GM18861 (cell line): Measurements from ENCODE around the gene RCOR3.
"Not testable (repeated sequence)": the region's sequence is repeated elsewhere in the genome, so short reads cannot be mapped to it uniquely, and the experiment has no call there.

Source experiments
- ATAC-seq: cut with Tn5 transposase; IDR thresholded peaks from one replicate; pipeline ENCODE4 v1.9.1; 2021; ENCODE audit not compliant: unreplicated experiment

Gene RCOR3

GRCh38 chr1:211258756-211259637 lies at the start of gene RCOR3:
TSS of gene RCOR3 (plus strand) at chr1:211259366. CDS start at chr1:211259561, 195 bp downstream.
- peak; percentile 62 for ATAC-seq

- ATAC-seq, result no peak
These were observed 49.1 kb upstream of the RCOR3 start for GRCh38 chr1:211210052-211210451.

DNA sequence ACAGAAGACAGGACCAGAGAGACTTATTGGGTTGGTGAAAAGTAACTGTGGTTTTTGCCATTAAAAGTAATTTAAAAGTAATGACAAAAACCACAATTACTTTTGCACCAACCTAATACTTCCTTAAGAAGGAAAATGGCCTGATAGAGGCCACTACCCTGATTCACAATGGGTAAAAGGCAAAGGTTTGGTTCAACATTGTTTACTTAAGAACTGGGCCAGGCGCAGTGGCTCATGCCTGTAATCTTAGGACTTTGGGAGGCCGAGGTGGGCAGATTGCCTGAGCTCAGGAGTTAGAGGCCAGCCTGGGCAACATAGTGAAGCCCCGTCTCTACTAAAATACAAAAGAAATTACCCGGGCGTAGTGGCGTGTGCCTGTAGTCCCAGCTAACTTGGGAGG lies 48.2 kb upstream of the RCOR3 start:
- no peak for ATAC-seq

DNA sequence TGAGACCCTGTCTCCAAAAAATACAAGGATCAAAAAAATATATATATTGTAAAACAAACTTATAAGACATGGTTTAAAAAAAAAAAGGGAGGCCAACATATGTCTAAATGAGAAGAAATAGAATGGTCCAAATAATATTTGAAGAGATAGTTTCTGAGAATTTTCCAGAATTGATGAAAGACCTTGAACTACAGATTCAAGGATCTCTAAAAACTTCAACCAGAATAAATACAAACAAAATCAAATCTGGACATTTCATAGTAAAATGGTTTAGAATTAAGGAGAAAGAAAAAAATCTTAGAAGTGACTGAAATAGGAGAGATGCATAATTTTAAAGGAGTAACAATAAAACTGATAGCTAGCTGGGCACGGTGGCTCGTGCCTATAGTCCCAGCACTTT lies 45.5 kb upstream of the RCOR3 start:
- ATAC-seq, result no peak

DNA sequence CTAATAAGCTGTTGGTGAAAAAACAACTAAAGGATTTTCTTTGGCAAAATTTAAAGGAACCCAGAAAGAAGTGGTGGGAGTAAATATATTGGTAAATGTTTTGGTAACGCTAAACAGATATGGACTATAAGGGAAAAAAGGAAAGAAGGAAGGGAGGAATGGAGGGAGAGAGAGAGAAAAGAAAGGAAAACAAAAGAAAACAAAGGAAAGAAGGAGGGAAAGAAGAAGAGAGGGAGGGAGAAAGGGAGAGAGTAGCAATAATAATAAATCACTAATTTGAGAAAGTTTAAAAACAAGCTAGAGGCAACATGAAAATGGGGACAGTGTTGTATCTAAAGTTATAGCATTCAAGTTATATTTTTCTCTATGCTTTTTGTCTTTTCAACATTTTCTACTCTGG lies 43.6 kb upstream of the RCOR3 start:
- ATAC-seq, result no peak

- no peak for ATAC-seq
These were observed 41.8 kb upstream of the RCOR3 start for GRCh38 chr1:211217392-211217791.

DNA sequence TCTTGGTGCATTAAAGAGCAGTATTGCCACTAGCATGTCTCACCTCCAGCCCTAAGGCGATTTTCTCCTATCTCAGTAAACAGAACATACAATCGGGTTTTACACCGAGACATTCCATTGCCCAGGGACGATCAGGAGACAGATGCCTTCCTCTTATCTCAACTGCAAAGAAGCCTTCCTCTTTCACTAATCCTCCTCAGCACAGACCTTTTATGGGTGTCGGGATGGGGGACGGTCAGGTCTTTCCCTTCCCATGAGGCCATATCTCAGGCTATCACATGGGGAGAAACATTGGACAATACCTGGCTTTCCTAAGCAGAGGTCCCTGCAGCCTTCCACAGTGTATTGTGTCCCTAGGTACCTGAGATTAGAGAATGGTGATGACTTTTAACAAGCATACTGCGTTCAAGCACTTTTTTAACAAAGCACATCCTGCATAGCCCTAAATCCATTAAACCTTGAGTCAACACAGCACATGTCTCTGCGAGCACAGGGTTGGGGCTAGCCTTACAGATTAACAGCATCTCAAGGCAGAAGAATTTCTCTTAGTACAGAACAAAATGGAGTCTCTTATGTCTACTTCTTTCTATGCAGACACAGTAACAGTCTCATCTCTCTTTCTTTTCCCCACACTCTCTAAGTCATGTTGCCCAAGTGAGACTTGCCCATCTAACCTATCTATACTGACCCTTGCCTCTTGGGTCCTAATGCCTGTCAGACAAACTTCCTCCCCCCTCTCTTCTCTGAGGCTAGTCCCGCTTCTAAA lies 36.5 kb upstream of the RCOR3 start:
- ATAC-seq, result not testable (repeated sequence)

DNA sequence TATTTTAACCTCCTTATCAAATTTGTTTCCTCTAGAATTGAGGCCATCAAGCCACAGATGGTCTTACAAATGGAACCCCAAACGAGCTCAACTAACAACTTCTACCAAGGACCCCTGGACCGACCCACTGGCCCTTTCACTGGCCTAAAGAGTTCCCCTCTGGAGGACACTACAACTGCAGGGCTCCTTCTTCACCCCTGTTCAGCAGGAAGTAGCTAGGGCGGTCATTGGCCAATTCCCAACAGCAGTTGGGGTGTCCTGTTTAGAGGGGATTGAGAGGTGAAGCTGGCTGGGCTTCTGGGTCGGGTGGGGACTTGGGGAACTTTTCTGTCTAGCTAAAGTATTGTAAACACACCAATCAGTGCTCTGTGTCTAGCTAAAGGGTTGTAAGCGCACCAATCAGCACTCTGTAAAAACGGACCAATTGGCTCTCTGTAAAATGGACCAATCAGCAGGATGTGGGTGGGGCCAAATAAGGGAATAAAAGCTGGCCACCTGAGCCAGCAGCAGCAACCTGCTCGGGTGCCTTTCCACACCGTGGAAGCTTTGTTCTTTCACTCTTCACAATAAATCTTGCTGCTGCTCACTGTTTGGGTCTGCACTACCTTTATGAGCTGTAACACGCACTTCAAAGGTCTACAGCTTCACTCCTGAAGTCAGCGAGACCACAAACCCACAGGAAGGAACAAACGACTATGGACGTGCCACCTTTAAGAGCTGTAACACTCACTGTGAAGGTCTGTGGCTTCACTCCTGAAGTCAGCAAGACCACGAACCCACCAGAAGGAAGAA lies 30.4 kb upstream of the RCOR3 start:
- not testable (repeated sequence) for ATAC-seq

- ATAC-seq, result no peak
These were observed 29.8 kb upstream of the RCOR3 start for GRCh38 chr1:211229365-211229759.

- ATAC-seq, result no peak
These were observed 27.3 kb upstream of the RCOR3 start for GRCh38 chr1:211231873-211232272.

DNA sequence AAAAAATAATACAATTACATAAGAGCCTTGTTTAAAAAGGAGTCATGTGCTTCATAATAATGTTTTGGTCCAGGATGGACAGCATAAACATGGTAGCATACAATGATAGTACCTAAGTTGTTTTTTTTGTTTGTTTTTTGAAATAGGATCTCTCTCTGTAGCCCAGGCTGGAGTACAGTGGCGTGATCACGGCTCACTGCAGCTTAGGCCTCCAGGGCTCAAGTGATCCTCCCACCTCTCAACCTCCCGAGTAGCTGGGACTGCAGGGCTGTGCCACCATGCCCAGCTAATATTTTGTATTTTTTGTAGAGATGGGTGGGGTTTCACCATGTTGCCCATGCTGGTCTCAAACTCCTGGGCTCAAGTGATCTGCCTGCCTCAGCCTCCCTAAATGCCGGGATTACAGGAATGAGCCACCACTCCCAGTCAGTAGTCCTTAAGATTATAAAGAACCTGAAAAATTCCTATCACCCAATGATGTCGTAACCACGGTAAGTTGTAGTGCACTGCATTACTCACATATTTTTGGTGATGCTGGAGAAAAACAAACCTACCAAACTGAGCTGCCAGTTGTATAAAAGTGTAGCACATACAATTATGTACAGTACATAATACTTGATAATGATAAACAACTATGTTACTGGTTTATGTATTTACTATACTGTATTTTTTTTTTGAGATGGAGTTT lies 22.4 kb upstream of the RCOR3 start:
- ATAC-seq, result no peak

DNA sequence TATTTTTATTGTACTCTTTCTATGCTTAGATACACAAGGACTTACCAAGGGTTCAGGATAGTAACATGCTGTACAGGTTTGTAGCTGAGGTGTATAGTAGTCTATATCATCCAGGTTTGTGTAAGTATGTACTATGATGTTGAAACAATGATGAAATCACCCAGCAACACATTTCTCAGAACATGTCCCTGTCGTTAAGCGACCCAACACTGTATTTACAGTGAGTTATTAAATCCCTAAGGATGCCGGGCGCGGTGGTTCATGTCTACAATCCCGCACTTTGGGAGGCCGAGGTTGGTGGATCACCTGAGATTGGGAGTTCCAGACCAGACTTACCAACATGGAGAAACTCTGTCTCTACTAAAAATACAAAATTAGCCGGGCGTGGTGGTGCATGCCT lies 21.6 kb upstream of the RCOR3 start:
- ATAC-seq, result no peak

GRCh38 chr1:211240567-211240966 lies 18.6 kb upstream of the RCOR3 start:
- not testable (repeated sequence) for ATAC-seq

GRCh38 chr1:211241071-211241470 lies 18.1 kb upstream of the RCOR3 start:
- no peak for ATAC-seq

DNA sequence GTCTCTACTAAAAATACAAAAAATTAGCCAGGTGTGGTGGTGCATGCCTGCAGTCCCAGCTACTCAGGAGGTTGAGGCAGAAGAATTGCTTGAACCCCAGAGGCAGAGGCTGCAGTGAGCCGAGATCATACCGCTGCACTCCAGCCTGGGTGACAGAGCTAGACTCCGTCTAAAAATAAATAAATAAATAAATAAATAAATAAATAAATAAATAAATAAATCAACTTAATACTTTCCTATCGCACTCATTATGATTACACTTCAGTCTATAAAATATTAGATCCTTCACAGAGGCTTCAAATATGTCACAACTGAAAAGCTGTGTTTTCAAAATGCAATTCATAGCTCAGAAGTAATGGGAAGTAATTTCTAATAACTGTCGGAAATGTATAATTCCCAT lies 15.5 kb upstream of the RCOR3 start:
- not testable (repeated sequence) for ATAC-seq

GRCh38 chr1:211246583-211246982 lies 12.6 kb upstream of the RCOR3 start:
- not testable (repeated sequence) for ATAC-seq

GRCh38 chr1:211247921-211248320 lies 11.2 kb upstream of the RCOR3 start:
- no peak for ATAC-seq

GRCh38 chr1:211249611-211250010 lies 9.6 kb upstream of the RCOR3 start:
- not testable (repeated sequence) for ATAC-seq

- ATAC-seq, result no peak
These were observed 1.3 kb upstream of the RCOR3 start for GRCh38 chr1:211257826-211258225.

DNA sequence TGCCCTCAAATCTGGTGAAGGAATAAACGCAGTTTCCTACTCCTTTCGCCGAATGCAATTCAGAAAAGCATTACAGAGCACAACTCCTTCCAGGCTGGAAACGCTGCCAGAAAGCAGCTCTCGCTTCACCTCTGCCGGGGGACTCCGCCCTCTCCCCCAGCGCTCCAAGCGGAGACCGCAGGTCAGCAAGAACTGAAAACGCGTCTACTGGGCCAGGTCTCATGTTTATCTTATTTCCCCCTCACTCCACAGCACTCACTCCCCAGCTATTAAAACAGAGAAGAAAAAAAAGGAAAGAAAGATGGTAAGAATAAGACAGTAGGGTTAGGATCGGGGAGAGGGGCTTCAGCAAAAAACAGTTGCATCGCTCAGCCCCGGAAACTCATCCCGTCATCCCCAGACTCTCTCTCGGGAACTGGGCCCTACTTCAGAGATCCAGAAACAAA lies 833 bp upstream of the RCOR3 start:
- peak; percentile 37 for ATAC-seq
